GM12878 (cell line): ENCODE results near the gene CTSD. TPM values are rescaled to one million over a fixed set of nuclear protein-coding genes. Genes with fewer than 3 reads are reported as not detected.

Source experiments
- ATAC-seq: fragments of 200-7000 bp; cut with Tn5 transposase; 3 replicates; pipeline ENCODE4 v1.9.1; 2020; ENCODE audit warnings: mild to moderate bottlenecking, moderate library complexity
- BruUV-seq: library from RNA; stranded (reverse); fragments of 400-500 nt; replicated peaks from 2 replicates; lab custom pipeline; 2021; lab: Mats Ljungman, UMichigan
- CTCF ChIA-PET: fragments of 300-600 bp; sonication (Branson Sonifier 250); formaldehyde crosslinking; extraction: SDS; loops from one replicate; lab custom pipeline; 2021; ENCODE audit warnings: inconsistent platforms; lab: Yijun Ruan, JAX
- POLR2A ChIA-PET: fragments of 350-600 bp; formaldehyde crosslinking; extraction: SDS; loops from one replicate; lab custom pipeline; 2021; ENCODE audit warnings: inconsistent platforms; lab: Charles Lee
- RAD21 ChIA-PET: fragments of 300-600 bp; sonication (Branson Sonifier 250); formaldehyde crosslinking; loops from one replicate; lab custom pipeline; 2023; ENCODE audit warnings: antibody characterized with exemption; ENCODE audit not compliant: unreplicated experiment; lab: Charles Lee
- SMC1A ChIA-PET: fragments of 300-600 bp; sonication (Branson Sonifier 250); formaldehyde crosslinking; loops from one replicate; lab custom pipeline; 2023; ENCODE audit not compliant: unreplicated experiment, uncharacterized antibody; lab: Charles Lee
- DNase-seq: peaks from one replicate; pipeline ENCODE4 v3.0.0-alpha.2; 2011; ENCODE audit warnings: low read depth, low spot score
- FAIRE-seq: peaks from 3 replicates; lab custom pipeline; 2011; peaks lifted over from hg19 to GRCh38; lab: Jason Lieb, UNC
- H2AFZ ChIP-seq: 2 replicates; pipeline ENCODE4 v1.6.0; 2011; ENCODE audit warnings: low read depth, low read length, control low read depth; ENCODE audit not compliant: control insufficient read depth
- H3K27ac ChIP-seq: 2 replicates; pipeline ENCODE4 v1.5.1; 2011; ENCODE audit warnings: control low read depth; ENCODE audit not compliant: control insufficient read depth, insufficient read depth
- H3K27me3 ChIP-seq, 2 experiments: replicated peaks in 1 of 2; 2 replicates each; pipeline versions ENCODE4 v1.6.0 to v1.6.1; 2011; ENCODE audit warnings: low read length in 1 of 2; ENCODE audit not compliant: control insufficient read depth in 2 of 2, insufficient read depth in 2 of 2
- H3K36me3 ChIP-seq, 2 experiments: 2 replicates each; pipeline ENCODE4 v1.5.1; 2011; ENCODE audit warnings: low read length in 1 of 2; ENCODE audit not compliant: control insufficient read depth in 2 of 2, insufficient read depth in 2 of 2
- H3K4me1 ChIP-seq: 2 replicates; pipeline ENCODE4 v1.6.1; 2011; ENCODE audit warnings: mild to moderate bottlenecking, low read length, moderate library complexity, mixed read lengths; ENCODE audit not compliant: control insufficient read depth, insufficient read depth
- H3K4me2 ChIP-seq: 2 replicates; pipeline ENCODE4 v1.6.0; 2011; ENCODE audit warnings: control low read depth; ENCODE audit not compliant: control insufficient read depth, insufficient read depth
- H3K4me3 ChIP-seq: fragments of 200-600 bp; sonication (generic); 2 replicates; pipeline ENCODE4 v1.5.1; 2016
- H3K79me2 ChIP-seq: 2 replicates; pipeline ENCODE4 v1.6.0; 2011; ENCODE audit warnings: low read length; ENCODE audit not compliant: control insufficient read depth, insufficient read depth
- H3K9ac ChIP-seq: 2 replicates; pipeline ENCODE4 v1.8.0; 2011; ENCODE audit warnings: low read length, control low read depth, mixed read lengths; ENCODE audit not compliant: control insufficient read depth, insufficient read depth
- H3K9me3 ChIP-seq: replicated peaks from 3 replicates; pipeline ENCODE4 v1.5.1; 2011; ENCODE audit warnings: mild to moderate bottlenecking, low read length; ENCODE audit not compliant: control insufficient read depth, insufficient read depth
- H4K20me1 ChIP-seq: 2 replicates; pipeline ENCODE4 v1.6.0; 2011; ENCODE audit not compliant: control insufficient read depth, insufficient read depth
- BCL3 ChIP-seq: IDR thresholded peaks from 2 replicates; pipeline ENCODE4 v1.6.1; 2011; ENCODE audit warnings: borderline replicate concordance, low read depth, mild to moderate bottlenecking, moderate library complexity, low read length; ENCODE audit not compliant: insufficient read depth, poor library complexity, severe bottlenecking
- GATAD2B ChIP-seq: fragments of 450-650 bp; conservative IDR thresholded peaks from 2 replicates; pipeline ENCODE4 v1.6.1; 2017; ENCODE audit warnings: low read depth, mild to moderate bottlenecking, moderate library complexity
- IRF4 ChIP-seq: IDR thresholded peaks from 2 replicates; pipeline ENCODE4 v1.6.1; 2011; ENCODE audit warnings: low read depth, low read length
- SMC3 ChIP-seq: IDR thresholded peaks from 2 replicates; pipeline ENCODE4 v1.6.1; 2011; ENCODE audit warnings: low read length, improper control_type of control experiment, borderline replicate concordance
- WRNIP1 ChIP-seq: IDR thresholded peaks from 2 replicates; pipeline ENCODE4 v1.6.1; 2011; ENCODE audit warnings: low read depth, low read length, improper control_type of control experiment, borderline replicate concordance
- YY1 ChIP-seq: IDR thresholded peaks from 2 replicates; pipeline ENCODE4 v1.6.1; 2011; ENCODE audit warnings: low read depth, mild to moderate bottlenecking, low read length
- ZBTB4 ChIP-seq: fragments of 450-650 bp; formaldehyde crosslinking; IDR thresholded peaks from 2 replicates; pipeline ENCODE4 v1.4.0; 2022; ENCODE audit warnings: mild to moderate bottlenecking, moderate library complexity
- WGBS: methylation state at CpG from one replicate; pipeline ENCODE4 v1.1.6; 2016; ENCODE audit warnings: low lambda C conversion rate; ENCODE audit not compliant: insufficient replicate concordance, insufficient coverage; ENCODE audit errors: missing lambda C conversion rate; 5-methylcytosine and 5-hydroxymethylcytosine counted together
- in situ Hi-C: fragments of 300-500 bp; cut with MboI; formaldehyde crosslinking; loops from 9 replicates; pipeline ENCODE4 v1.14.3; 2018; ENCODE audit warnings: mixed read lengths
- intact Hi-C: fragments of 100-400 bp; cut with micrococcal nuclease; formaldehyde crosslinking; loops from one replicate; pipeline ENCODE4 v1.14.2; 2022; ENCODE audit not compliant: unreplicated experiment
- polyA plus RNA-seq, 11 experiments: library from polyadenylated mRNA; depleted of rRNA in 4 of 11; unstranded in 6 of 11; stranded (reverse) in 5 of 11; fragments of >200 nt; fragmentation: Nextera tagmentation in 4 of 11; fragmentation: Illumina TruSeq in 1 of 11; extraction: Ambion mirVana in 4 of 11; extraction: Trizol in 1 of 11; gene quantifications; 1 replicate in 1 of 11; 2 replicates in 10 of 11; pipeline versions ENCODE4 v1.2.1 to v1.2.3, GENCODE V29; 2011 to 2016; ENCODE audit warnings: inconsistent platforms in 2 of 11, missing spikeins in 2 of 11, low read depth in 1 of 11
- total RNA-seq, 4 experiments: library from RNA; depleted of rRNA in 3 of 4; stranded (reverse); fragments of >200 nt in 3 of 4; fragmentation: Illumina TruSeq in 1 of 4; extraction: Trizol in 1 of 4; gene quantifications; 2 replicates each; pipeline versions ENCODE4 v1.2.1 to v1.2.3, GENCODE V29; 2013 to 2021

Gene CTSD
- total and polyA plus RNA-seq, 10 of the 15 experiments (the other 5 are each of a cell fraction or from before 2014, with no cell fraction given), result 0.42 to 54.6 (median 25.0) TPM

- ChIA-PET RAD21 (no interaction called here), CTCF (no interaction called here), SMC1A (no interaction called here), POLR2A (no interaction called here)
- in situ Hi-C loops (no loop called here), intact Hi-C loops (no loop called here)
- no peak overlapping the region for H3K27ac ChIP-seq
- no peaks in the 10 kb centered on the region for H3K4me1 ChIP-seq
- H3K9me3 ChIP-seq, result no peaks in the 10 kb centered on the region
- H2AFZ ChIP-seq, result no peak overlapping the region
- no peak overlapping the region for H3K4me3 ChIP-seq
- DNase-seq (no peak), ATAC-seq (no peak), FAIRE-seq (no peak)
- H3K36me3 ChIP-seq, result no peaks in the 10 kb centered on the region
- no peak overlapping the region for H3K4me2 ChIP-seq
- BruUV-seq, result TSS peak; percentile 65
- TF ChIP-seq BCL3, result peak; percentile 80
- no peak for TF ChIP-seq WRNIP1
- H4K20me1 ChIP-seq, result no peaks in the 10 kb centered on the region
- no peak overlapping the region for H3K9ac ChIP-seq
- H3K79me2 ChIP-seq, result no peaks in the 10 kb centered on the region
- WGBS, result 93% methylated on average over 30 of the region's 38 CpGs
- H3K27me3 ChIP-seq, result no peaks in the 10 kb centered on the region; a peak in 1 of 4 replicates
Observed at GRCh38 chr11:1753229-1753928, 10.3 kb downstream of the CTSD start.

GRCh38 chr11:1752907-1753228 lies 10.9 kb downstream of the CTSD start:
- in situ Hi-C loops, result no loop called here
- ChIA-PET RAD21 (no interaction called here), SMC1A (no interaction called here), POLR2A (no interaction called here), CTCF (no interaction called here)
- H3K4me2 ChIP-seq, result no peak overlapping the region
- no peak overlapping the region for H3K27ac ChIP-seq
- H3K79me2 ChIP-seq, result no peaks in the 10 kb centered on the region
- H3K27me3 ChIP-seq, result no peaks in the 10 kb centered on the region; a peak in 1 of 4 replicates
- no peaks in the 10 kb centered on the region for H3K4me1 ChIP-seq
- no peak overlapping the region for H3K4me3 ChIP-seq
- no peak overlapping the region for H2AFZ ChIP-seq
- intact Hi-C loops, result no loop called here
- no peaks in the 10 kb centered on the region for H3K9me3 ChIP-seq
- FAIRE-seq (no peak), DNase-seq (no peak), ATAC-seq (no peak)
- no peaks in the 10 kb centered on the region for H3K36me3 ChIP-seq
- H3K9ac ChIP-seq, result no peak overlapping the region
- TF ChIP-seq ZBTB4 (no peak), GATAD2B (no peak), SMC3 (no peak), IRF4 (no peak), YY1 (no peak)
- 91% methylated on average over 9 of the region's 10 CpGs for WGBS
- no peaks in the 10 kb centered on the region for H4K20me1 ChIP-seq
- no TSS peak for BruUV-seq
